GM23248 (cell line): ENCODE data around the gene IL1RAPL1. TPM values are rescaled to one million over a fixed set of nuclear protein-coding genes. Genes with fewer than 3 reads are reported as not detected.

Experiments used
- DNase-seq: peaks from one replicate; pipeline ENCODE4 v3.0.0-alpha.2; 2015
- H2AFZ ChIP-seq: fragments of 200-600 bp; sonication (generic); 2 replicates; pipeline ENCODE4 v1.6.1; 2016; ENCODE audit warnings: antibody characterized with exemption
- H3F3A ChIP-seq: fragments of 200-600 bp; sonication (generic); 2 replicates; pipeline ENCODE4 v1.6.1; 2016; ENCODE audit warnings: mild to moderate bottlenecking, antibody characterized with exemption, mixed run types; ENCODE audit not compliant: insufficient read depth
- H3K27ac ChIP-seq: fragments of 200-600 bp; sonication (generic); 2 replicates; pipeline ENCODE4 v1.5.1; 2016; ENCODE audit warnings: mild to moderate bottlenecking
- H3K27me3 ChIP-seq: fragments of 200-600 bp; sonication (generic); replicated peaks from 2 replicates; pipeline ENCODE4 v1.6.1; 2016; ENCODE audit warnings: mild to moderate bottlenecking; ENCODE audit not compliant: insufficient read depth
- H3K36me3 ChIP-seq: fragments of 200-600 bp; sonication (generic); 2 replicates; pipeline ENCODE4 v1.6.1; 2016; ENCODE audit warnings: low read depth, mild to moderate bottlenecking
- H3K4me1 ChIP-seq: fragments of 200-600 bp; sonication (generic); 2 replicates; pipeline ENCODE4 v1.6.1; 2016; ENCODE audit warnings: mild to moderate bottlenecking; ENCODE audit not compliant: insufficient read depth
- H3K4me2 ChIP-seq: fragments of 200-600 bp; sonication (generic); one replicate; pipeline ENCODE4 v1.6.1; 2016; ENCODE audit warnings: mild to moderate bottlenecking; ENCODE audit not compliant: unreplicated experiment
- H3K4me3 ChIP-seq: fragments of 200-600 bp; sonication (generic); 2 replicates; pipeline ENCODE4 v1.5.1; 2016; ENCODE audit warnings: mild to moderate bottlenecking
- H3K79me2 ChIP-seq: fragments of 200-600 bp; sonication (generic); 2 replicates; pipeline ENCODE4 v1.6.1; 2016; ENCODE audit warnings: mild to moderate bottlenecking; ENCODE audit not compliant: insufficient read depth
- H3K9ac ChIP-seq: fragments of 200-600 bp; sonication (generic); 2 replicates; pipeline ENCODE4 v1.6.1; 2016; ENCODE audit warnings: mild to moderate bottlenecking
- H3K9me2 ChIP-seq: fragments of 200-600 bp; sonication (generic); 2 replicates; pipeline ENCODE4 v1.6.1; 2016; ENCODE audit warnings: mixed run types, mild to moderate bottlenecking, moderate library complexity; ENCODE audit not compliant: insufficient read depth
- H3K9me3 ChIP-seq: fragments of 200-600 bp; sonication (generic); one replicate; pipeline ENCODE4 v1.6.1; 2017; ENCODE audit warnings: low read depth
- H4K20me1 ChIP-seq: fragments of 200-600 bp; sonication (generic); 2 replicates; pipeline ENCODE4 v1.6.0; 2016; ENCODE audit not compliant: insufficient read depth
- EZH2 ChIP-seq: fragments of 200-600 bp; sonication (generic); IDR thresholded peaks from 2 replicates; pipeline ENCODE4 v1.6.1; 2018; ENCODE audit warnings: antibody characterized with exemption, mild to moderate bottlenecking; ENCODE audit not compliant: insufficient read depth, poor library complexity, severe bottlenecking
- EZH2phosphoT487 ChIP-seq: fragments of 200-600 bp; sonication (generic); IDR thresholded peaks from 2 replicates; pipeline ENCODE4 v1.6.1; 2018; ENCODE audit warnings: antibody characterized with exemption, moderate library complexity, mild to moderate bottlenecking, low read depth; ENCODE audit not compliant: insufficient read depth
- WGBS, 2 experiments: methylation state at CpG; one replicate each; pipeline ENCODE4 v1.1.6; 2015 to 2017; ENCODE audit warnings: low lambda C conversion rate in 2 of 2, low coverage in 1 of 2; ENCODE audit errors: missing lambda C conversion rate in 2 of 2; 5-methylcytosine and 5-hydroxymethylcytosine counted together
- in situ Hi-C: fragments of 300-500 bp; cut with MboI; formaldehyde crosslinking; loops from 2 replicates; pipeline ENCODE4 v1.15.0; 2020
- polyA plus RNA-seq: library from polyadenylated mRNA; unstranded; fragments of >200 nt; fragmentation: Nextera tagmentation; extraction: Ambion mirVana; gene quantifications from 2 replicates; pipeline ENCODE4 v1.2.1, GENCODE V29; 2016
- total RNA-seq: library from RNA; depleted of rRNA; stranded (reverse); fragments of >200 nt; shearing (Covaris generic); gene quantifications from 2 replicates; pipeline ENCODE4 v1.2.3, GENCODE V29; 2014

Gene IL1RAPL1
- total and polyA plus RNA-seq, 2 experiments from 2014 or later = not detected

DNA sequence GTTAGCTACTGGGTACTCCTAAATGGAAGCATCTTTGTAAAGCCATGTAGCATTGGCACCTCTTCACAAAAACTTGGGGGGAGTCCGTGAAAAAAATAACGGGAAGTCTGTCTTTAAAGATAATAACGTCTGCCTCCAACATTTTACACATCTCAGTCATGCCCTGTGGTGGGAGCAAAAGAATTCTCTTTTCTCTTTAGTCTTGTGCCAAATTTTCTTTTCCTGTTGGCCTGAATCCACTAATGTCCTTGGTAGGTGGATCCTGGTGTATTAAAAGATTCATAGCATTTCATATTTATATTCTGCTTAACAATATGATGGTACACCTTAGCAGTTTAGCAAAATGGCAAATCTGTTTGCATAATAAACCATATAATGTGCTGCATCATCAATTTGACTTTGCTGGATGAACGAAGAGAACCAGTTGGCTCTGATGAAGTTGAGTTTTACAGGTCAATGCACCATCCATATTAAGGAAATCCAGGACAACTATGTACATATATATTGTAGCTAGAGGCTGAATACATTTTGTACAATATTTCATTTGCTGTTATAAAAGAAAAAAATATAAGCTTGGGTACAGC is 881.8 kb downstream of the IL1RAPL1 start:
- no peak for TF ChIP-seq EZH2
- TF ChIP-seq EZH2phosphoT487 = no peak
- no peaks in the 10 kb centered on the region for H3F3A ChIP-seq
- no peaks in the 10 kb centered on the region for H3K27me3 ChIP-seq
- no peaks in the 10 kb centered on the region for H3K9me2 ChIP-seq
- H3K4me1 ChIP-seq = no peaks in the 10 kb centered on the region
- in situ Hi-C loops = no loop called here
- H3K36me3 ChIP-seq = no peaks in the 10 kb centered on the region
- H3K27ac ChIP-seq = no peak overlapping the region
- H3K4me3 ChIP-seq = no peak overlapping the region
- H3K9me3 ChIP-seq = no peaks in the 10 kb centered on the region
- WGBS, 2 experiments = 17 to 20% methylated on average over 4 of the region's 4 CpGs
- peak; percentile 4 for DNase-seq
- no peak overlapping the region for H3K4me2 ChIP-seq
- H2AFZ ChIP-seq = no peak overlapping the region
- H3K79me2 ChIP-seq = no peaks in the 10 kb centered on the region
- H4K20me1 ChIP-seq = no peaks in the 10 kb centered on the region
- no peak overlapping the region for H3K9ac ChIP-seq

DNA sequence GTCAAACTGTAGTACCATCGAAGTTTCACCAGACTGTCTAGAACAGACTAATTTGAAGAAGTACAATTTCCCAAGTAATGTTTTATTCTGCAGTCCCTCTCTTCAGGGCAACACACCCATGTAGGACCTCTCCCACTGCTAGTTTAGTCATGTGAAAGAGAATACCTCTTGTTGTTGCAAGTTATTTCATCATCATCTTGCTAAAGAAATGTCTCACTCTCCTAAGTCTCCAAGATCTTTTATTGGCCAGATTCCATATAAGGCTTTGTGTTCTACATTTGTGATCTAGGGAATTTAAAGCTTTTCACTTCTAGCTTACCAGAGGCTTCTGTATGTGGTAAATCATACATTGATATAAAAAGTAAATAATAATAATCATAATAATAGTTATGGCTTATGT is 882.8 kb downstream of the IL1RAPL1 start:
- Histone ChIP-seq H3K27me3 (no peaks in the 10 kb centered on the region), H3K9ac (no peak overlapping the region), H3K27ac (no peak overlapping the region), H3F3A (no peaks in the 10 kb centered on the region), H2AFZ (no peak overlapping the region), H3K9me3 (no peaks in the 10 kb centered on the region), H3K79me2 (no peaks in the 10 kb centered on the region), H3K4me1 (no peaks in the 10 kb centered on the region), H3K9me2 (no peaks in the 10 kb centered on the region), H4K20me1 (no peaks in the 10 kb centered on the region), H3K4me2 (no peak overlapping the region), H3K36me3 (no peaks in the 10 kb centered on the region), H3K4me3 (no peak overlapping the region)
- in situ Hi-C loops = no loop called here
- no peak for TF ChIP-seq EZH2phosphoT487
- TF ChIP-seq EZH2 = no peak
- DNase-seq = peak; percentile 59
- 0 to 13% methylated on average over 1 of the region's 1 CpG for WGBS, 2 experiments

DNA sequence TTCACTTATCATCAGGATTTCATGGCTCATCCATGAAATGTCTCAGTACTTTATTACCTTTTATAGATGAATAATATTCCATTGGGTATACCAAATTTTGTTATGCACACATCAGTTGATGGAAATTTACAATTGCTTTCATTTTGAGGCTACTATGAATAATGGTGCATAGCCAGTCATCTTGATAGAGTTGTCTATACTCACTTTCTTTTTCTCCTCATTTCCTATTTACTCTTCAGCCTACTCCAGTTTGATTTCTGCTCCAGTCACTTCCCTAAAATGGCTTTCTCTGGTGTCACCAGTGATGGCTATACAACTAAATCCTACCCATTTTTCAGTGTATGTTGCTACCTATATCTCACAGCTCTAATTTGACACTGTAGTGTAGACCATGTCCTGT is 884.6 kb downstream of the IL1RAPL1 start:
- no peak overlapping the region for H3K4me2 ChIP-seq
- no peaks in the 10 kb centered on the region for H3K9me3 ChIP-seq
- H2AFZ ChIP-seq = no peak overlapping the region
- no peaks in the 10 kb centered on the region for H3F3A ChIP-seq
- no peak for TF ChIP-seq EZH2phosphoT487
- H3K9me2 ChIP-seq = no peaks in the 10 kb centered on the region
- H3K27ac ChIP-seq = no peak overlapping the region
- in situ Hi-C loops = no loop called here
- no peak overlapping the region for H3K9ac ChIP-seq
- no peak overlapping the region for H3K4me3 ChIP-seq
- no peaks in the 10 kb centered on the region for H3K36me3 ChIP-seq
- no peaks in the 10 kb centered on the region for H4K20me1 ChIP-seq
- H3K79me2 ChIP-seq = no peaks in the 10 kb centered on the region
- H3K27me3 ChIP-seq = no peaks in the 10 kb centered on the region
- no peaks in the 10 kb centered on the region for H3K4me1 ChIP-seq
- no peak for DNase-seq

DNA sequence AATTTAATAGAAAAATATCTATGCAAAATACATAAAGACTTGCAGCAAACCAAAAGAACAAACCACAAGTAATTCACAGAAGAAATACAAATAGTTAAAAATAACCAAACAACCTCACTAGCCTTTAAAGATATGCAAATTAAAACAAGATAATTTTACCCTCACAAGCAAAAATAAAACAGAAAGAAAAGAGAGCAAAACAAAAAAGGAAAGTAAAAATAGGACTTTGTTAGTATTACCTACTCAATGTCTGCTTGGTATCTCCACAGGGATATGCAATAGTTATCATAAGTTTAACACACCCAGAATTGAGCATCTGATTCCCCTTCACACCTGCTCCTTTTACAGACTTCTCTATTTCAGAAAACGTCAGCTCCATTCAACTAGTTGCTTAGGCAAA is 890.6 kb downstream of the IL1RAPL1 start:
- no peak overlapping the region for H3K27ac ChIP-seq
- no peaks in the 10 kb centered on the region for H3K9me3 ChIP-seq
- no peak overlapping the region for H3K4me3 ChIP-seq
- no peak overlapping the region for H2AFZ ChIP-seq
- H3K9me2 ChIP-seq = no peaks in the 10 kb centered on the region
- H3K4me2 ChIP-seq = no peak overlapping the region
- 22 to 23% methylated on average over 1 of the region's 1 CpG for WGBS, 2 experiments
- H3K36me3 ChIP-seq = no peaks in the 10 kb centered on the region
- H4K20me1 ChIP-seq = no peaks in the 10 kb centered on the region
- in situ Hi-C loops = no loop called here
- no peaks in the 10 kb centered on the region for H3K79me2 ChIP-seq
- H3K4me1 ChIP-seq = no peaks in the 10 kb centered on the region
- H3K27me3 ChIP-seq = no peaks in the 10 kb centered on the region
- no peak for DNase-seq
- H3K9ac ChIP-seq = no peak overlapping the region
- TF ChIP-seq EZH2 = no peak
- no peak for TF ChIP-seq EZH2phosphoT487
- no peaks in the 10 kb centered on the region for H3F3A ChIP-seq

DNA sequence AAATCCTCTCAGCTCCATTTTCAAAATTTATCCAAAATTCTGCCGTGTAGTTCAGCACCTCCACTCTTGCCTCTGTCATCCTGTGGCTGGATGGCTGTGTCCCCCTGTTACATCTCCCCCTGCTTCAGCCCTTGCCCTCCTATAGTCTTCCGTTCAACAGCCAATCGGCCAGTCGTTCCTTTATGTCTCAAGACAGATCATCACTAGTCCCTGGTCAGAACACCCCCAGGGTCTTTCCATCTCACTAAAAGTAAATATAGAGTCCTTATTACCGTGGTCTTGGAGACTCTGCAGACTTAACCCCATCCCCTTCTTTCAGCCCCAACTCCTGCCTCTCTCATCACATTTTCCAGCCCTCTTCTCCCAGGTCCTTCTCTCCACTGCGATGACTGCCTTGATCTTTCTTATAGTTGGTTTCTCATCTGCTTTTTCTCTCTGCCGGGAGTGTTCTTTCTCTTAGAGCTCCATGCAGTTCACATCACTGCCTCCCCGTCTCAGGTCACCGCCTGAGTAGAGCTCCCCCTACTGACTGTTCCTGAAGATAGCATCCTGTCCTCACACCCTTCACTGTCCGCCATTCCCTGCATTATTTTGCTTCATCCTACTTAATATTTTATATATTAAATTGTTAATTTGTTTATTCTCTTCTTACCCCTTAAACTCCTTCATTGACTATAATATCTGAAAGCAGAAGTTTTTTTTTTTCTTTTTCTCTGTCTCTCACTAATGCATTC is 891.3 kb downstream of the IL1RAPL1 start:
- Histone ChIP-seq H3K4me3 (no peak overlapping the region), H3K27ac (no peak overlapping the region), H2AFZ (no peak overlapping the region), H3K27me3 (no peaks in the 10 kb centered on the region), H4K20me1 (no peaks in the 10 kb centered on the region), H3K79me2 (no peaks in the 10 kb centered on the region), H3K4me2 (no peak overlapping the region), H3K4me1 (no peaks in the 10 kb centered on the region), H3K9me3 (no peaks in the 10 kb centered on the region), H3F3A (no peaks in the 10 kb centered on the region), H3K36me3 (no peaks in the 10 kb centered on the region), H3K9ac (no peak overlapping the region), H3K9me2 (no peaks in the 10 kb centered on the region)
- TF ChIP-seq EZH2phosphoT487 = no peak
- no peak for TF ChIP-seq EZH2
- in situ Hi-C loops = no loop called here
- peak; percentile 57 for DNase-seq
- WGBS, 2 experiments = 37 to 43% methylated on average over 10 of the region's 10 CpGs
